B cell (primary cell): ENCODE results near the gene MYMX. TPM values are rescaled to one million over a fixed set of nuclear protein-coding genes. Genes with fewer than 3 reads are reported as not detected.

Experiments used
- ATAC-seq: fragments of 200-7000 bp; cut with Tn5 transposase; one replicate; pipeline ENCODE4 v1.10.0; 2021; ENCODE audit warnings: low read depth, mild to moderate bottlenecking, moderate number of reproducible peaks, moderate library complexity
- CTCF ChIA-PET: fragments of 350-600 bp; sonication (Branson Sonifier 250); formaldehyde crosslinking; loops from one replicate; lab custom pipeline; 2021; ENCODE audit warnings: antibody characterized with exemption, inconsistent platforms; lab: Charles Lee
- POLR2A ChIA-PET: fragments of 350-600 bp; sonication (Branson Sonifier 250); formaldehyde crosslinking; loops from one replicate; lab custom pipeline; 2021; ENCODE audit warnings: antibody characterized with exemption; lab: Charles Lee
- DNase-seq: peaks from one replicate; pipeline ENCODE4 v3.0.0; 2013
- H2AFZ ChIP-seq: 2 replicates; pipeline ENCODE4 v1.6.1; 2012; ENCODE audit warnings: mild to moderate bottlenecking, low read depth, low read length; ENCODE audit not compliant: insufficient read depth, poor library complexity, severe bottlenecking
- H3K27ac ChIP-seq, 2 donors: 1 replicate in 1 of 2; 2 replicates in 1 of 2; pipeline ENCODE4 v1.5.1; 2012 to 2013; ENCODE audit warnings: low read length in 2 of 2, mild to moderate bottlenecking in 2 of 2, moderate library complexity in 1 of 2
- H3K27me3 ChIP-seq, 4 experiments: fragments of 200-600 bp in 1 of 4; sonication (generic) in 1 of 4; replicated peaks in 1 of 4; 1 replicate in 2 of 4; 2 replicates in 2 of 4; pipeline versions ENCODE4 v1.6.1 to v1.7.0; 2013 to 2016; ENCODE audit warnings: low read length in 3 of 4, mild to moderate bottlenecking in 2 of 4, mixed read lengths in 1 of 4, moderate library complexity in 1 of 4; ENCODE audit not compliant: insufficient read depth in 4 of 4, control insufficient read depth in 3 of 4; ENCODE audit errors: control extremely low read depth in 1 of 4
- H3K36me3 ChIP-seq, 2 experiments: replicated peaks in 1 of 2; 1 replicate in 1 of 2; 2 replicates in 1 of 2; pipeline versions ENCODE4 v1.6.1 to v1.7.1; 2013; ENCODE audit warnings: low read length in 1 of 2; ENCODE audit not compliant: insufficient read depth in 2 of 2, control insufficient read depth in 1 of 2; ENCODE audit errors: control extremely low read depth in 1 of 2, extremely low read depth in 1 of 2
- H3K4me1 ChIP-seq, 2 donors: fragments of 200-600 bp in 1 of 2; sonication (generic) in 1 of 2; 1 replicate in 1 of 2; 2 replicates in 1 of 2; pipeline versions ENCODE4 v1.5.1 to v1.6.1; 2013 to 2017; ENCODE audit warnings: low read length in 2 of 2; ENCODE audit not compliant: control insufficient read depth in 2 of 2, insufficient read depth in 2 of 2
- H3K4me2 ChIP-seq: replicated peaks from 2 replicates; pipeline ENCODE3; 2012; ENCODE audit warnings: mild to moderate bottlenecking, low read depth, low read length; ENCODE audit not compliant: poor library complexity, severe bottlenecking
- H3K4me3 ChIP-seq, 5 experiments: fragments of 200-600 bp in 1 of 5; sonication (generic) in 1 of 5; 1 replicate in 3 of 5; 2 replicates in 2 of 5; pipeline versions ENCODE4 v1.5.1 to v1.7.0; 2011 to 2016; ENCODE audit warnings: low read length in 4 of 5, mild to moderate bottlenecking in 4 of 5, low read depth in 2 of 5, control low read depth in 1 of 5, moderate library complexity in 1 of 5; ENCODE audit not compliant: insufficient read depth in 1 of 5; ENCODE audit errors: control extremely low read depth in 1 of 5, extremely low read depth in 1 of 5
- H3K79me2 ChIP-seq: fragments of 200-600 bp; sonication (generic); one replicate; pipeline ENCODE4 v1.6.0; 2016; ENCODE audit warnings: low read length; ENCODE audit not compliant: control insufficient read depth, insufficient read depth
- H3K9ac ChIP-seq: fragments of 200-600 bp; sonication (generic); 2 replicates; pipeline ENCODE4 v1.6.1; 2017; ENCODE audit warnings: mild to moderate bottlenecking, low read length, moderate library complexity
- H3K9me3 ChIP-seq, 3 donors: one replicate each; pipeline versions ENCODE4 v1.6.1 to v1.7.1; 2013; ENCODE audit warnings: low read length in 2 of 3; ENCODE audit not compliant: control insufficient read depth in 2 of 3, insufficient read depth in 1 of 3; ENCODE audit errors: control extremely low read depth in 1 of 3
- H4K20me1 ChIP-seq: 2 replicates; pipeline ENCODE4 v1.6.0; 2012; ENCODE audit warnings: mild to moderate bottlenecking, low read length; ENCODE audit not compliant: insufficient read depth, control insufficient read depth, poor library complexity, severe bottlenecking
- H3K27ac Mint-ChIP-seq: one replicate; pipeline ENCODE4 v1.8.0; 2021; ENCODE audit warnings: mixed read lengths
- H3K27me3 Mint-ChIP-seq: one replicate; pipeline ENCODE4 v1.8.0; 2021; ENCODE audit warnings: mixed read lengths
- H3K4me1 Mint-ChIP-seq: one replicate; pipeline ENCODE4 v1.8.0; 2021; ENCODE audit warnings: mixed read lengths
- H3K4me3 Mint-ChIP-seq: one replicate; pipeline ENCODE4 v1.8.0; 2021; ENCODE audit warnings: mixed read lengths
- H3K9me3 Mint-ChIP-seq: one replicate; pipeline ENCODE4 v1.8.0; 2022; ENCODE audit warnings: mixed read lengths; ENCODE audit not compliant: insufficient read depth
- CTCF ChIP-seq: fragments of 200-600 bp; IDR thresholded peaks from one replicate; pipeline ENCODE4 v1.8.0; 2022; ENCODE audit warnings: antibody characterized with exemption, mild to moderate bottlenecking
- EZH2 ChIP-seq: IDR thresholded peaks from 2 replicates; pipeline ENCODE4 v1.6.1; 2012; ENCODE audit warnings: borderline replicate concordance, low read depth, mild to moderate bottlenecking, moderate library complexity, low read length; ENCODE audit not compliant: insufficient read depth, poor library complexity, severe bottlenecking
- WGBS: methylation state at CpG from one replicate; pipeline ENCODE4 v1.1.5; 2013; ENCODE audit warnings: missing lambda C conversion rate; ENCODE audit not compliant: insufficient coverage; 5-methylcytosine and 5-hydroxymethylcytosine counted together
- intact Hi-C: fragments of 100-400 bp; cut with micrococcal nuclease; formaldehyde crosslinking; loops from one replicate; pipeline ENCODE4 v1.10.0; 2022
- polyA plus RNA-seq: library from polyadenylated mRNA; depleted of rRNA; stranded (reverse); fragments of >200 nt; gene quantifications from 2 replicates; pipeline ENCODE4 v1.2.3, GENCODE V29; 2012
- total RNA-seq, 2 donors: library from RNA; stranded (reverse); fragments of 120-200 nt in 1 of 2; gene quantifications; 1 replicate in 1 of 2; 2 replicates in 1 of 2; pipeline versions ENCODE4 v1.2.3 to v1.2.4, GENCODE V29; 2013 to 2022

Gene MYMX
- total and polyA plus RNA-seq, 2 donors (not counting 1 experiment from before 2014, with no cell fraction given), result not detected

DNA sequence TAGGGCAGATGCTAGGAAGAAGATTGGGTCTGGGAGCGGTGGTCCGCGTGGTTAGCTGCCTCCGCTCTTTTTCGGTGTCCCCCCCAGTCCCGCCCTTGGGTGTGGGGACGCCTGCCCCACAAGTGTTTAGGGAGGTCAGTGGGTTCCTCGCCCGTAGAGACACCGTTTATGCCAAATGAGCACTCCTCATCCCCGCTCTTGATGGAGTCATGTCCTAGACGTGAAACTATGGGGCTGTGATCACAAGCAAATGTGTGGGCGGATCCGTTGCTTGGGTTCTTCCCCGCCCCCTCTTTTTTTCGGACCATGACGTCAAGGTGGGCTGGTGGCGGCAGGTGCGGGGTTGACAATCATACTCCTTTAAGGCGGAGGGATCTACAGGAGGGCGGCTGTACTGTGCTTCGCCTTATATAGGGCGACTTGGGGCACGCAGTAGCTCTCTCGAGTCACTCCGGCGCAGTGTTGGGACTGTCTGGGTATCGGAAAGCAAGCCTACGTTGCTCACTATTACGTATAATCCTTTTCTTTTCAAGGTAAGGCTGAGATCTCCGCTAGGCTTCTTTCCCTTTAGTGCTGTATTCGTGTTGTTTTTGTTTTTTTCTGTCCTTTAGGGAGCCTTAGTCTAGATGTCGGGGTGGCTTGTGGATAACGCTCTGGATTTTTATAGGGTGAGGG lies 30.1 kb downstream of the MYMX start, which contains the start of gene HSP90AB1:
Gene HSP90AB1 (plus strand): TSS at position 439 of the 675 bp plus-strand sequence. CDS start 1,529 bp downstream, outside the sequence.
- Histone ChIP-seq H3K27me3 (no peaks in the 10 kb centered on the region), H3K9me3 (no peaks in the 10 kb centered on the region), H3K4me1 (peaks cover 12 to 30% of the 10 kb centered on the region in 2 donors), H3K79me2 (peaks cover 34% of the 10 kb centered on the region), H3K4me2 (peak within 1 kb of the TSS; percentile 97), H3K9ac (peak within 1 kb of the TSS; percentile 99), H4K20me1 (peaks cover 47% of the 10 kb centered on the region), H3K27ac (peak within 1 kb of the TSS; percentile 93 to 99), H3K36me3 (peaks cover 8 to 39% of the 10 kb centered on the region in 2 experiments), H3K4me3 (peak within 1 kb of the TSS; percentile 85 to 100 (median 98)), H2AFZ (peak within 1 kb of the TSS; percentile 86)
- no peak for TF ChIP-seq CTCF
- TF ChIP-seq EZH2, result no peak
- ChIA-PET POLR2A (interaction anchor here (0.6 to 6.1 kb wide), 16 partner anchors 9 to 617 kb away, joined by 3 to 105 read pairs (median 4); partner anchors contain the start of genes AARS2, CDC5L, GTPBP2 and MRPL14), CTCF (interaction anchor here (1.2 to 7.6 kb wide), 9 partner anchors 8 to 1465 kb away, joined by 3 to 68 read pairs (median 11); partner anchors contain the start of genes BICRAL, SLC29A1, SLC35B2 and TMEM151B)
- Mint-ChIP-seq H3K27ac (peak within 1 kb of the TSS; percentile 95), H3K9me3 (no peaks in the 10 kb centered on the region), H3K4me1 (peaks cover 43% of the 10 kb centered on the region), H3K4me3 (peak within 1 kb of the TSS; percentile 96), H3K27me3 (no peaks in the 10 kb centered on the region)
- ATAC-seq, result peak; percentile 74
- intact Hi-C loops, result loop anchor here (1.0 to 5.0 kb wide), 6 partner anchors 8 to 119 kb away; partner anchors contain the start of genes AARS2, MRPL14, SLC29A1 and SLC35B2
- DNase-seq, result peak; percentile 99
- 0% methylated on average over 25 of the region's 34 CpGs for WGBS
